IMR-90 (cell line): Measurements from ENCODE around the gene COL8A1. TPM values are rescaled to one million over a fixed set of nuclear protein-coding genes. Genes with fewer than 3 reads are reported as not detected.

Experiments
- ATAC-seq: fragments of 200-7000 bp; cut with Tn5 transposase; 2 replicates; pipeline ENCODE4 v1.9.1; 2020; ENCODE audit warnings: low read depth, mild to moderate bottlenecking, moderate library complexity
- BruUV-seq: library from RNA; stranded (reverse); fragments of 400-500 nt; replicated peaks from 2 replicates; lab custom pipeline; 2021; lab: Mats Ljungman, UMichigan
- CTCF ChIA-PET: fragments of 300-600 bp; formaldehyde crosslinking; extraction: SDS; loops from one replicate; lab custom pipeline; 2021; ENCODE audit warnings: antibody characterized with exemption; lab: Yijun Ruan, JAX
- POLR2A ChIA-PET: fragments of 300-600 bp; sonication (Branson Sonifier 250); formaldehyde crosslinking; loops from one replicate; lab custom pipeline; 2022; ENCODE audit warnings: antibody characterized with exemption; ENCODE audit not compliant: unreplicated experiment; lab: Charles Lee
- DNase-seq: peaks from one replicate; pipeline ENCODE4 v3.0.0; 2013
- H2AFZ ChIP-seq: replicated peaks from 2 replicates; pipeline ENCODE3; 2013; ENCODE audit warnings: low read length, mild to moderate bottlenecking; ENCODE audit not compliant: poor library complexity
- H2AK5ac ChIP-seq: 2 replicates; pipeline ENCODE4 v1.6.1; 2013; ENCODE audit warnings: low read depth, low read length, inconsistent platforms
- H2AK9ac ChIP-seq: replicated peaks from 2 replicates; pipeline ENCODE3; 2013; ENCODE audit warnings: mild to moderate bottlenecking, low read depth, low read length, moderate library complexity; ENCODE audit not compliant: poor library complexity
- H2BK120ac ChIP-seq: 2 replicates; pipeline ENCODE4 v1.6.1; 2013; ENCODE audit warnings: low read depth, low read length, inconsistent platforms
- H2BK15ac ChIP-seq: 3 replicates; pipeline ENCODE4 v1.6.1; 2013; ENCODE audit warnings: low read depth, low read length, inconsistent platforms
- H2BK20ac ChIP-seq: 2 replicates; pipeline ENCODE4 v1.6.1; 2013; ENCODE audit warnings: low read depth, mild to moderate bottlenecking, inconsistent platforms, low read length, moderate library complexity
- H2BK5ac ChIP-seq: 2 replicates; pipeline ENCODE4 v1.6.1; 2013; ENCODE audit warnings: mild to moderate bottlenecking, low read depth, low read length, inconsistent platforms; ENCODE audit not compliant: poor library complexity, severe bottlenecking
- H3K14ac ChIP-seq: replicated peaks from 2 replicates; pipeline ENCODE4 v1.6.1; 2013; ENCODE audit warnings: low read depth, low read length, inconsistent platforms
- H3K18ac ChIP-seq: 2 replicates; pipeline ENCODE4 v1.6.1; 2013; ENCODE audit warnings: low read depth, low read length, control low read depth
- H3K23ac ChIP-seq: 2 replicates; pipeline ENCODE4 v1.6.1; 2013; ENCODE audit warnings: low read depth, low read length, inconsistent platforms
- H3K27ac ChIP-seq: 2 replicates; pipeline ENCODE4 v1.5.1; 2013; ENCODE audit warnings: mild to moderate bottlenecking, control low read depth, low read length; ENCODE audit not compliant: insufficient read depth
- H3K27me3 ChIP-seq: 2 replicates; pipeline ENCODE4 v1.6.1; 2013; ENCODE audit warnings: low read length; ENCODE audit not compliant: control insufficient read depth, insufficient read depth
- H3K36me3 ChIP-seq: 2 replicates; pipeline ENCODE4 v1.6.1; 2013; ENCODE audit warnings: low read length, mixed read lengths; ENCODE audit not compliant: control insufficient read depth, insufficient read depth
- H3K4ac ChIP-seq: 2 replicates; pipeline ENCODE4 v1.6.1; 2013; ENCODE audit warnings: low read depth, low read length, inconsistent platforms
- H3K4me1 ChIP-seq: 2 replicates; pipeline ENCODE4 v1.6.1; 2013; ENCODE audit warnings: low read length, mixed read lengths; ENCODE audit not compliant: control insufficient read depth, insufficient read depth
- H3K4me2 ChIP-seq: 2 replicates; pipeline ENCODE4 v1.6.1; 2013; ENCODE audit warnings: low read depth, mild to moderate bottlenecking, control low read depth, low read length, moderate library complexity
- H3K4me3 ChIP-seq: 2 replicates; pipeline ENCODE4 v1.5.1; 2013; ENCODE audit warnings: low read depth, mild to moderate bottlenecking, control low read depth, low read length, moderate library complexity; ENCODE audit not compliant: insufficient read depth
- H3K56ac ChIP-seq: 2 replicates; pipeline ENCODE4 v1.6.1; 2013; ENCODE audit warnings: low read length, inconsistent platforms; ENCODE audit not compliant: insufficient read depth; ENCODE audit errors: extremely low read depth
- H3K79me1 ChIP-seq, 2 experiments: 2 replicates each; pipeline ENCODE4 v1.6.1; 2013; ENCODE audit warnings: low read length in 2 of 2, inconsistent platforms in 1 of 2, low read depth in 1 of 2
- H3K9ac ChIP-seq: 2 replicates; pipeline ENCODE4 v1.6.1; 2013; ENCODE audit warnings: low read depth, low read length, control low read depth
- H3K9me1 ChIP-seq: 2 replicates; pipeline ENCODE4 v1.6.1; 2013; ENCODE audit warnings: low read length, inconsistent platforms; ENCODE audit not compliant: insufficient read depth
- H3K9me3 ChIP-seq: 2 replicates; pipeline ENCODE4 v1.6.1; 2013; ENCODE audit warnings: low read length; ENCODE audit not compliant: control insufficient read depth, insufficient read depth
- H4K20me1 ChIP-seq: 2 replicates; pipeline ENCODE4 v1.6.1; 2013; ENCODE audit warnings: low read length, inconsistent platforms; ENCODE audit not compliant: insufficient read depth
- H4K5ac ChIP-seq: 2 replicates; pipeline ENCODE4 v1.6.1; 2013; ENCODE audit warnings: mild to moderate bottlenecking, low read depth, low read length, control low read depth
- H4K8ac ChIP-seq, 2 experiments: 2 replicates each; pipeline ENCODE4 v1.6.1; 2013; ENCODE audit warnings: low read depth in 2 of 2, low read length in 2 of 2, control low read depth in 1 of 2, inconsistent platforms in 1 of 2
- H4K91ac ChIP-seq: 2 replicates; pipeline ENCODE4 v1.6.1; 2013; ENCODE audit warnings: low read depth, low read length, inconsistent platforms; ENCODE audit not compliant: insufficient read depth
- CEBPB ChIP-seq: IDR thresholded peaks from 2 replicates; pipeline ENCODE4 v1.6.1; 2012; ENCODE audit warnings: low read depth, low read length, improper control_type of control experiment
- CHD1 ChIP-seq: IDR thresholded peaks from 2 replicates; pipeline ENCODE4 v1.6.1; 2012; ENCODE audit warnings: low read depth, low read length, improper control_type of control experiment
- FOS ChIP-seq: fragments of 150-350 bp; IDR thresholded peaks from 2 replicates; pipeline ENCODE4 v1.6.1; 2016; ENCODE audit warnings: low read depth, low read length
- MAFK ChIP-seq: IDR thresholded peaks from 2 replicates; pipeline ENCODE4 v1.6.1; 2012; ENCODE audit warnings: low read depth, low read length, improper control_type of control experiment
- MXI1 ChIP-seq: IDR thresholded peaks from 2 replicates; pipeline ENCODE4 v1.6.1; 2012; ENCODE audit warnings: low read depth, mild to moderate bottlenecking, low read length, moderate library complexity, borderline replicate concordance
- NFE2L2 ChIP-seq: fragments of 150-350 bp; IDR thresholded peaks from 2 replicates; pipeline ENCODE4 v1.6.1; 2016; ENCODE audit warnings: low read depth, mild to moderate bottlenecking, low read length
- POLR2A ChIP-seq: IDR thresholded peaks from 2 replicates; pipeline ENCODE4 v1.6.1; 2012; ENCODE audit warnings: mild to moderate bottlenecking, low read depth, low read length
- RFX5 ChIP-seq: IDR thresholded peaks from 2 replicates; pipeline ENCODE4 v1.8.0; 2012; ENCODE audit warnings: low read depth, mild to moderate bottlenecking, low read length, moderate library complexity
- SMC3 ChIP-seq: fragments of 150-350 bp; IDR thresholded peaks from 2 replicates; pipeline ENCODE4 v1.6.1; 2016; ENCODE audit warnings: low read depth, mild to moderate bottlenecking, antibody characterized with exemption, low read length, moderate library complexity
- WGBS, 2 experiments: methylation state at CpG; one replicate each; pipeline versions ENCODE4 v1.1.5 to v1.1.7; 2013; ENCODE audit warnings: missing lambda C conversion rate in 2 of 2; ENCODE audit not compliant: insufficient read length in 1 of 2; ENCODE audit errors: extremely low coverage in 2 of 2; 5-methylcytosine and 5-hydroxymethylcytosine counted together
- dilution Hi-C: fragments of 300-500 bp; cut with HindIII; formaldehyde crosslinking; loops from one replicate; pipeline ENCODE4 v1.14.3; 2018; ENCODE audit warnings: low sequenced_read_pairs; ENCODE audit not compliant: unreplicated experiment
- in situ Hi-C: fragments of 300-500 bp; cut with MboI; formaldehyde crosslinking; loops from 3 replicates; pipeline ENCODE4 v1.14.3; 2019; ENCODE audit warnings: low sequenced_read_pairs, inconsistent platforms, mixed read lengths
- intact Hi-C: fragments of 100-400 bp; cut with micrococcal nuclease; formaldehyde crosslinking; loops from 2 replicates; pipeline ENCODE4 v1.10.0; 2022
- polyA plus RNA-seq, 3 experiments: library from polyadenylated mRNA; depleted of rRNA; stranded (reverse); fragments of >200 nt; gene quantifications; 2 replicates each; pipeline ENCODE4 v1.2.3, GENCODE V29; 2012; ENCODE audit warnings: low replicate concordance in 1 of 3
- total RNA-seq: library from RNA; depleted of rRNA; stranded (reverse); fragments of >200 nt; gene quantifications from 2 replicates; pipeline ENCODE4 v1.2.3, GENCODE V29; 2012
- TF ChIP-seq, protein P1 (sequence below): fragments of 150-350 bp; IDR thresholded peaks from 2 replicates; pipeline ENCODE4 v1.6.1; 2016; ENCODE audit warnings: low read depth, mild to moderate bottlenecking, low read length, moderate library complexity, borderline replicate concordance
- TF ChIP-seq, protein P2 (sequence below): conservative IDR thresholded peaks from 2 replicates; pipeline ENCODE4 v1.5.1; 2012; ENCODE audit warnings: mild to moderate bottlenecking, low read depth, low read length, improper control_type of control experiment
- TF ChIP-seq, protein P3 (sequence below): fragments of 150-350 bp; IDR thresholded peaks from 2 replicates; pipeline ENCODE4 v1.6.1; 2017; ENCODE audit warnings: mild to moderate bottlenecking, antibody characterized with exemption, low read length, low read depth

Gene COL8A1
- total and polyA plus RNA-seq, 2 of the 4 experiments (the other 2 are of a cell fraction), result 119 to 151 TPM

DNA sequence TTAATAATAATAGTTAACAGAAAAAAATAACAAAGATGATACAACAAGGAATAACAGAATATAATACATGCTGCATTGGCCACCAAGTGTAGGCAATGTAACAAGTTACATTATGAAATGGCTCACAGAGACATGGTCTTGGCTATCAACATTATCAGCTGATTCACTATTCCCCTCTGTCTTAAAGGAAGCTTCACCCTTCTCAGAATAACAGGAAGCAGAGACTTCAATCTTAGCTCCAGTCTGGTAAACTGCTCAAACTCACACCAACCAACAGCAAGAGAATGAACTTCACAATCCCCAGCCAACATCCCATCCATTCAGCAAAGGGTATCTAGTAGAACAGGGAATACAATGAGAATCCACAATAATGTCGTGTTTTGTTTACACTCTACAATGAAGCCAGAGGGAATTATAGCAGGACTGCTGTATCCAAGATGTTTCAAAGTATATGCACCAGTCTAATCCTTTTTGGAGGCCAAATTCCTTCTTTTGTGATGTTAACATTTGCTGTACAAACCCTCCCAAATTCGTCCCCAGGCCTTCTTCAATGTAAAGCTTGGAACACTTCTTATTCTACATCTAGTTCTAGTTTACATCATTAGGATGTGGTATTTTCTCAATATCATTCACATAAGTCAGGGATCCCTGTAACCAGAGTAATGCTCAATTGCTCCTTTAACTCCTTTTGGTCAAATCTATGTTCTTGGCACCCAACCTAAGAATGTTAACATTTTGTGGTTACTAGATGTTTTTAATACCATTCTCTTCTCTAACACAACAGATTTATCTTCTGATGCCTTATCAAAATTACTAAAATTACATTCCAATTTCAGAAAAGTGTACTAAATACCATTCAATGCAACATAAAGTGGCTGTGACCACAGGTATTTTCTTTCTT is 126.9 kb downstream of the COL8A1 start:
- POLR2A ChIA-PET, result interaction anchor here (0.5 kb wide), 1 partner anchor 1396 kb away, joined by 21 read pairs; no protein-coding TSS in a partner anchor
- no peak for TF ChIP-seq MAFK
- TF ChIP-seq, protein P1, sequence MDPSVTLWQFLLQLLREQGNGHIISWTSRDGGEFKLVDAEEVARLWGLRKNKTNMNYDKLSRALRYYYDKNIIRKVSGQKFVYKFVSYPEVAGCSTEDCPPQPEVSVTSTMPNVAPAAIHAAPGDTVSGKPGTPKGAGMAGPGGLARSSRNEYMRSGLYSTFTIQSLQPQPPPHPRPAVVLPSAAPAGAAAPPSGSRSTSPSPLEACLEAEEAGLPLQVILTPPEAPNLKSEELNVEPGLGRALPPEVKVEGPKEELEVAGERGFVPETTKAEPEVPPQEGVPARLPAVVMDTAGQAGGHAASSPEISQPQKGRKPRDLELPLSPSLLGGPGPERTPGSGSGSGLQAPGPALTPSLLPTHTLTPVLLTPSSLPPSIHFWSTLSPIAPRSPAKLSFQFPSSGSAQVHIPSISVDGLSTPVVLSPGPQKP, result no peak
- TF ChIP-seq, protein P2, sequence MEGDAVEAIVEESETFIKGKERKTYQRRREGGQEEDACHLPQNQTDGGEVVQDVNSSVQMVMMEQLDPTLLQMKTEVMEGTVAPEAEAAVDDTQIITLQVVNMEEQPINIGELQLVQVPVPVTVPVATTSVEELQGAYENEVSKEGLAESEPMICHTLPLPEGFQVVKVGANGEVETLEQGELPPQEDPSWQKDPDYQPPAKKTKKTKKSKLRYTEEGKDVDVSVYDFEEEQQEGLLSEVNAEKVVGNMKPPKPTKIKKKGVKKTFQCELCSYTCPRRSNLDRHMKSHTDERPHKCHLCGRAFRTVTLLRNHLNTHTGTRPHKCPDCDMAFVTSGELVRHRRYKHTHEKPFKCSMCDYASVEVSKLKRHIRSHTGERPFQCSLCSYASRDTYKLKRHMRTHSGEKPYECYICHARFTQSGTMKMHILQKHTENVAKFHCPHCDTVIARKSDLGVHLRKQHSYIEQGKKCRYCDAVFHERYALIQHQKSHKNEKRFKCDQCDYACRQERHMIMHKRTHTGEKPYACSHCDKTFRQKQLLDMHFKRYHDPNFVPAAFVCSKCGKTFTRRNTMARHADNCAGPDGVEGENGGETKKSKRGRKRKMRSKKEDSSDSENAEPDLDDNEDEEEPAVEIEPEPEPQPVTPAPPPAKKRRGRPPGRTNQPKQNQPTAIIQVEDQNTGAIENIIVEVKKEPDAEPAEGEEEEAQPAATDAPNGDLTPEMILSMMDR, result no peak
- no peak for TF ChIP-seq NFE2L2
- TF ChIP-seq SMC3, result no peak
- TF ChIP-seq CHD1, result no peak
- no peak for TF ChIP-seq MXI1
- no peak for TF ChIP-seq CEBPB
- TF ChIP-seq, protein P3, sequence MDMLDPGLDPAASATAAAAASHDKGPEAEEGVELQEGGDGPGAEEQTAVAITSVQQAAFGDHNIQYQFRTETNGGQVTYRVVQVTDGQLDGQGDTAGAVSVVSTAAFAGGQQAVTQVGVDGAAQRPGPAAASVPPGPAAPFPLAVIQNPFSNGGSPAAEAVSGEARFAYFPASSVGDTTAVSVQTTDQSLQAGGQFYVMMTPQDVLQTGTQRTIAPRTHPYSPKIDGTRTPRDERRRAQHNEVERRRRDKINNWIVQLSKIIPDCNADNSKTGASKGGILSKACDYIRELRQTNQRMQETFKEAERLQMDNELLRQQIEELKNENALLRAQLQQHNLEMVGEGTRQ, result no peak
- no peak for TF ChIP-seq POLR2A
- TF ChIP-seq FOS, result no peak
- TF ChIP-seq RFX5, result no peak

More for the DNA sequence above, 126.9 kb downstream of the COL8A1 start:
- peak overlapping the region; percentile 6; the same call in 1 of the 2 replicates for H3K23ac ChIP-seq
- CTCF ChIA-PET, result interaction anchor here (0.6 to 1.5 kb wide), 4 partner anchors 11 to 968 kb away, joined by 3 to 4 read pairs (median 4); no protein-coding TSS in a partner anchor
- H2AK5ac ChIP-seq, result peak overlapping the region; percentile 15; the same call in 1 of the 2 replicates
- peaks cover 6% of the 10 kb centered on the region for H3K9me1 ChIP-seq
- H2BK120ac ChIP-seq, result peak overlapping the region; percentile 17
- no peak overlapping the region; the same call in 1 of the 2 replicates for H3K27ac ChIP-seq
- H3K27me3 ChIP-seq, result no peaks in the 10 kb centered on the region
- H2BK20ac ChIP-seq, result peak overlapping the region; percentile 2; the same call in 1 of the 2 replicates
- H3K4me1 ChIP-seq, result peaks cover 9% of the 10 kb centered on the region; the same call in 1 of the 2 replicates
- peak overlapping the region; percentile 59; the same call in 2 of the 3 replicates for H2BK15ac ChIP-seq
- H2AFZ ChIP-seq, result no peak overlapping the region
- peak overlapping the region; percentile 38; the same call in 1 of the 2 replicates for H3K4ac ChIP-seq
- H4K20me1 ChIP-seq, result no peaks in the 10 kb centered on the region
- in situ Hi-C loops (loop anchor here (25.0 kb wide), 1 partner anchor 1153 kb away; no protein-coding TSS in a partner anchor), intact Hi-C loops (no loop called here), dilution Hi-C loops (loop anchor here (25.0 kb wide), 1 partner anchor 753 kb away; no protein-coding TSS in a partner anchor)
- H3K14ac ChIP-seq, result peak overlapping the region; percentile 60; the same call in 1 of the 2 replicates
- 0 out of 2 replicates have a peak overlapping the region, but pooled peaks have one; percentile 22 for H3K9ac ChIP-seq
- H3K36me3 ChIP-seq, result no peaks in the 10 kb centered on the region
- DNase-seq (peak; percentile 73), ATAC-seq (peak; percentile 72)
- no TSS peak for BruUV-seq
- peaks cover 4 to 8% of the 10 kb centered on the region in 2 experiments; a peak in 2 of 4 replicates for H3K79me1 ChIP-seq
- H2AK9ac ChIP-seq, result no peak overlapping the region
- peak overlapping the region; percentile 65; the same call in 1 of the 2 replicates for H3K18ac ChIP-seq
- no peaks in the 10 kb centered on the region for H3K9me3 ChIP-seq
- H3K4me2 ChIP-seq, result peak overlapping the region; percentile 52; the same call in 1 of the 2 replicates
- H3K4me3 ChIP-seq, result no peak overlapping the region
- peak overlapping the region; percentile 35 for H4K91ac ChIP-seq
- H2BK5ac ChIP-seq, result peak overlapping the region; percentile 73
- no CpG with 5 or more reads among the region's 2 CpGs for WGBS, 2 experiments
- H4K5ac ChIP-seq, result peak overlapping the region; percentile 30; the same call in 1 of the 2 replicates
- peak overlapping the region; percentile 21 to 66; a peak in 3 of 4 replicates for H4K8ac ChIP-seq
- H3K56ac ChIP-seq, result no peak overlapping the region
